Kidney tubule cell (primary cell): ENCODE data around the gene STRN4.

Source experiments
- DNase-seq: peaks from one replicate; pipeline ENCODE4 v3.0.0-alpha.2; 2018; ENCODE audit warnings: low spot score

STRN4 gene

GRCh38 chr19:46725859-46726393, 20.3 kb downstream of the STRN4 start:
- no peak for DNase-seq

GRCh38 chr19:46725036-46725820, 21.0 kb downstream of the STRN4 start:
- DNase-seq = no peak

GRCh38 chr19:46724468-46724867, 21.8 kb downstream of the STRN4 start:
- DNase-seq = no peak

GRCh38 chr19:46723471-46723870, 22.8 kb downstream of the STRN4 start:
- no peak for DNase-seq

- no peak for DNase-seq
Observed at GRCh38 chr19:46723023-46723461, 23.2 kb downstream of the STRN4 start.

- no peak for DNase-seq
Observed at GRCh38 chr19:46722421-46723022, 23.7 kb downstream of the STRN4 start.

GRCh38 chr19:46722004-46722380, 24.3 kb downstream of the STRN4 start:
- DNase-seq = no peak

GRCh38 chr19:46721269-46722003, 24.8 kb downstream of the STRN4 start:
- no peak for DNase-seq

GRCh38 chr19:46720503-46721239, 25.6 kb downstream of the STRN4 start:
- no peak for DNase-seq

GRCh38 chr19:46719629-46720502, 26.4 kb downstream of the STRN4 start:
- DNase-seq = no peak

- no peak for DNase-seq
Observed at GRCh38 chr19:46718934-46719622, 27.2 kb downstream of the STRN4 start.

- no peak for DNase-seq
Observed at GRCh38 chr19:46718157-46718933, 27.9 kb downstream of the STRN4 start.

- no peak for DNase-seq
Observed at GRCh38 chr19:46717716-46718143, 28.5 kb downstream of the STRN4 start.

- DNase-seq = peak; percentile 79
Observed at GRCh38 chr19:46717034-46717715, 29.1 kb downstream of the STRN4 start, which contains the start of gene PRKD2. PRKD2 (minus strand) TSS chr19:46717114; CDS start chr19:46716370, 744 bp downstream.

GRCh38 chr19:46716672-46717033, 29.6 kb downstream of the STRN4 start:
- DNase-seq = no peak

GRCh38 chr19:46715975-46716671, 30.1 kb downstream of the STRN4 start:
- DNase-seq = no peak

GRCh38 chr19:46715620-46715974, 30.7 kb downstream of the STRN4 start:
- no peak for DNase-seq

GRCh38 chr19:46714444-46715106, 31.7 kb downstream of the STRN4 start:
- no peak for DNase-seq
